AG04449 (cell line): ENCODE measurements around the gene TMEM87B.

Experiments used
- CTCF ChIA-PET: fragments of 350-600 bp; formaldehyde crosslinking; extraction: SDS; loops from one replicate; lab custom pipeline; 2021; ENCODE audit warnings: antibody characterized with exemption; lab: Yijun Ruan, JAX
- POLR2A ChIA-PET: fragments of 400-600, 350-600 bp; formaldehyde crosslinking; extraction: SDS; loops from one replicate; lab custom pipeline; 2020; ENCODE audit warnings: antibody characterized with exemption, inconsistent platforms; lab: Yijun Ruan, JAX
- DNase-seq: peaks from one replicate; pipeline ENCODE4 v3.0.0-alpha.2; 2010; ENCODE audit warnings: low read depth, low spot score
- H3K4me3 ChIP-seq: 2 replicates; pipeline ENCODE4 v1.5.1; 2011; ENCODE audit warnings: low read depth, mild to moderate bottlenecking, control low read depth, low read length
- TF ChIP-seq, protein P1 (sequence below): IDR thresholded peaks from one replicate; pipeline ENCODE4 v1.5.1; 2011; ENCODE audit warnings: mild to moderate bottlenecking, moderate library complexity, low read length, control low read depth, inconsistent platforms; ENCODE audit not compliant: insufficient read depth; ENCODE audit errors: missing control alignments

Gene TMEM87B

DNA sequence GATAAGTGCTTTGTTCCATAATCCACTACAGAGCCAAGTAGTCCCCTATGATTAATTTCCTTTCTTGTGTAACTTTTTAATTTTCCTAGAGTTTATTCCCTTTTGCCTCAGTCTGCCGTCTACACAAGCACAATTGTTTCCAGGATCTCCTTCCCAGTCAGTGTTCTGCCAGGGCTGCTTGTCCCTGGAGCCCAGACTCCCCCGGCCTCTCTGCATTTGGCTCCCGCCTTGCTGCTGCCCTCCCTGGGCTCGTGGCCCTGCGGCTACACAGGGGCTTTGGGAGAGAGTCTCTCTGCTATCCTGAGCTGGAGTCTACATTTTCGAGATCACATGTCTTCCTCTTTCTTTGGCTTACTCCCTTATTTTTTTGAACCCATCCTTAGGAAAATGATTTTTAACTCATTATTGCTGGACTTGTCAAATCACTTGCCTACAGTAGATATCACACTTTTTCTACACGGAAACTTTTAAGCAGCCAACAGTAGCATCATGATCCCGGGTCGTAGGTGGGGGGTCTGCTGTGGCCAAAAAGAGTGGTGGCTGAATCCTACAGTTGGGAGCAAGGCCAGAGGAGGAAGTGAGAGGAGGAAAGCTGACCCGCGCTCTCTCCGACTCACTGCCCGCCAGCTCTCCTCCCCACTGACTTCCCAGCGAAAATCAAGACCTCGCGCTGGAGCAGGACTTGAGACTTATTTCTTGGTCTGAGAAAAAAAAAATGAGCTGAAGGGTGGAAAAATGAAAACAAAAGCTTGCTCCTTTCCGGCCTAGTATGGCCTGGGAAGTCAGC is 92.5 kb downstream of the TMEM87B start:
- CTCF ChIA-PET = interaction anchor here (1.4 kb wide), 1 partner anchor 26 kb away, joined by 6 read pairs; no protein-coding TSS in a partner anchor
- TF ChIP-seq, protein P1, sequence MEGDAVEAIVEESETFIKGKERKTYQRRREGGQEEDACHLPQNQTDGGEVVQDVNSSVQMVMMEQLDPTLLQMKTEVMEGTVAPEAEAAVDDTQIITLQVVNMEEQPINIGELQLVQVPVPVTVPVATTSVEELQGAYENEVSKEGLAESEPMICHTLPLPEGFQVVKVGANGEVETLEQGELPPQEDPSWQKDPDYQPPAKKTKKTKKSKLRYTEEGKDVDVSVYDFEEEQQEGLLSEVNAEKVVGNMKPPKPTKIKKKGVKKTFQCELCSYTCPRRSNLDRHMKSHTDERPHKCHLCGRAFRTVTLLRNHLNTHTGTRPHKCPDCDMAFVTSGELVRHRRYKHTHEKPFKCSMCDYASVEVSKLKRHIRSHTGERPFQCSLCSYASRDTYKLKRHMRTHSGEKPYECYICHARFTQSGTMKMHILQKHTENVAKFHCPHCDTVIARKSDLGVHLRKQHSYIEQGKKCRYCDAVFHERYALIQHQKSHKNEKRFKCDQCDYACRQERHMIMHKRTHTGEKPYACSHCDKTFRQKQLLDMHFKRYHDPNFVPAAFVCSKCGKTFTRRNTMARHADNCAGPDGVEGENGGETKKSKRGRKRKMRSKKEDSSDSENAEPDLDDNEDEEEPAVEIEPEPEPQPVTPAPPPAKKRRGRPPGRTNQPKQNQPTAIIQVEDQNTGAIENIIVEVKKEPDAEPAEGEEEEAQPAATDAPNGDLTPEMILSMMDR = no peak

DNA sequence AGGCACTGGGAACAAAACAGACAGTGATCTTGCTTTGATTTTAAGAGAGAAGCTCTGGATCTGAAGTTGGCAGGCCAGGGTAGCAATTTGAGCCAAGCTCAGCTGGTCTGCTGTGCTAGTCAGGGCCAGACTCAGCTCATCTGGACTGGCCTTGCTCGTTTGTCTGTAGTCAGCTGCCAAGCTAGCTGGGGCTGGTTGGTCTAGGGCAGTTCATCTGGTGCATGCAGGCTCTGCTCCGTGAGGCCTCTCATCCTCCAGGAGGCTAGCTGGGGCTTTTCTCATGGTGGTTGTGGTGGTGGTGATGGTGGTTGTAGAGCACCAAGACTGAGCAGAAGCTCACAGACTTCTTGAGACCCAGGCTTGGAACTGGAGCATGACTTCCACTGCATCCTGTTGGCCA is 93.4 kb downstream of the TMEM87B start:
- DNase-seq = no peak
- H3K4me3 ChIP-seq = no peak overlapping the region
- POLR2A ChIA-PET = no interaction called here
- TF ChIP-seq, protein P1 = no peak
- CTCF ChIA-PET = interaction anchor here (1.4 kb wide), 1 partner anchor 27 kb away, joined by 6 read pairs; no protein-coding TSS in a partner anchor

More for the DNA sequence above, 92.5 kb downstream of the TMEM87B start:
- no peak overlapping the region for H3K4me3 ChIP-seq
- DNase-seq = no peak
- POLR2A ChIA-PET = no interaction called here

DNA sequence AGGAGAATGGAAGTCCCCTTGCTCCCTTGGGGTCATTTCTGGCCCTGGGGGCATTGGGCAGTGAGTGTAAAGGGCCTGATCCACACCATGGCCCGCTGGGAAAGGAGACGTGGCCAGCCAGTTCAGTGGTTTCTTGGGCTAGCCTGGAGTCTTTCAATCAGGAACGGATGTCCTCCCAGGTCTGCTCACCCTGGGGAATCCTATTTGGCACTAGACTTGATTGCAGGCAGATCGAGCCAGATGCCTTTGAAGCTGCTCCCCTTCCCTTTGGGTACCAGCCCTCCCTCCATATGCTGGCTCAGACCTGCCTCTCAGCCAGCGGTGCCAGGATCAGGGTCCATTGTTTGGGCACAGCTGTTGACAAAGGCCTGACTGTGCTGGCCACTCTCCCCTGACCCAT is 94.1 kb downstream of the TMEM87B start:
- DNase-seq = no peak
- ChIA-PET CTCF (no interaction called here), POLR2A (no interaction called here)
- TF ChIP-seq, protein P1 = no peak
- no peak overlapping the region for H3K4me3 ChIP-seq

DNA sequence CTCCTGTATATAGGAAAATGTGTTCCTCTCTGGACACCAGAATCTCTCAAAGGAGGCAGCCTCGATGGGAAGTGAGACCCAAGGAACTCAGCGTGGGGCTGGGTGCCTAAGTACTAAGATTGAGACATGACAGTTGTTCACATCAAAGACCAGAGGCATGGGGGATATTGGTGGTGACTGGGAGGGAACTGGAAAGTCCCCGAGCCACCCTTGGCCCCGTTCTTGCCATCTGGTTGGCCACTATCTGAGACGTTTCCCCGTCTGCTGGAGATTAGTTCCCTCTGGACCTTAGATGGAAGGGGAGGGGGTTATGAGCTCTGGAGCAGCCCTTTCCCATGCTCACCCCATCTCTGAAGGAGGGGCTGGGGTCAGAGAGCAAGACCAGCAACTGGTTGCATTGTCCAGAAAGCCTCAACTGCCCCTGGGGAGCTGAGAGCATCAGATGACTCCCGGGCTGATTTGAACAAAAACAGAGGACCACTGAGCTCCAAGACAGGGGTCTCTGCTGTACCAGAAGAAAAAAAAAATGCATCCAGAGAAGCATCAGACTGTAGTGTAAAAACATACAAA is 94.9 kb downstream of the TMEM87B start:
- H3K4me3 ChIP-seq = no peak overlapping the region
- ChIA-PET POLR2A (no interaction called here), CTCF (interaction anchor here (1.1 to 2.2 kb wide), 2 partner anchors 9 to 28 kb away, joined by 3 to 6 read pairs; no protein-coding TSS in a partner anchor)
- TF ChIP-seq, protein P1 = no peak
- DNase-seq = no peak

DNA sequence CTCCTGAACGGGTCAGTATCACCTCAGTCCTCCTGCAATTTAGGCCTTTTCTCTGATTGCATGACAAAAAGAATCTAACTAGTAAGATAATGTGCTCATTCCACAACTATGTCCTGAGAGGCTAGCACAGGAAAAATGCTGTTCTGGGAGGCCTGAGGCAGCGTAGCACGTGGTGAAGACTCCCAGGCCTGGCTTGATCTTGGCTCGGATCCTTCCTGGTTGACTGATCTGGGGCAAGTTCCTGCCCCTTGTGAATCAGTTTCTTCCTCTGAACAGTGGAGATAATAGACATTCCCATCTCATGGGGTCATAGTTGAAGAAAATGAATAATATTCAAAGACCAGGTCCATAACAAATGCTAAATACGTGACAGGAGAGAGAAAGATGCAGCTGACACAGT is 95.4 kb downstream of the TMEM87B start:
- no peak overlapping the region for H3K4me3 ChIP-seq
- POLR2A ChIA-PET = no interaction called here
- CTCF ChIA-PET = interaction anchor here (1.1 to 2.2 kb wide), 3 partner anchors 9 to 109 kb away, joined by 3 to 6 read pairs (median 3); no protein-coding TSS in a partner anchor
- peak; percentile 87 for DNase-seq
- TF ChIP-seq, protein P1 = no peak

DNA sequence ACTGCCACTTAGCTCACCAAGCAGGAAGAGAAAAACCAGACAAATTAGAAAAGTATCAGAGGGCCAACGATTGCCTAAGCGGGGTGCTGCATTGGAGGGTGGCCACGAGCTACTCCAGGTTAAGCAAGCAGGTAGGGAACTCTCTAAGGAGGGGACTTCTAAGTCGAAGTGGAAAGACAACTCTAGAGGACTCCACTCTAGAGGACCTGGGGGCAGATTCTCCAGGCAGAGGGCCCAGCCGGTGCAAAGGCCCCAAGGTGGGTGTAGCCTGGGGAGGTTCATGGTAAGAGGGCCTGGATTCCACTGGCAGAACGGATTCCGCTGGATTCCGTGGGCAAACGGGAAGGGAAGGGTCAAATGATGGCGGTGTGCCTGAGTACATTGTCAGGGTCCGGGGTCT is 95.8 kb downstream of the TMEM87B start:
- ChIA-PET CTCF (interaction anchor here (1.3 to 2.2 kb wide), 2 partner anchors 29 to 108 kb away, joined by 3 to 6 read pairs; no protein-coding TSS in a partner anchor), POLR2A (no interaction called here)
- no peak overlapping the region for H3K4me3 ChIP-seq
- no peak for DNase-seq
- TF ChIP-seq, protein P1 = no peak
